Liver (tissue), 3 donors: ENCODE results near the gene ADIG.

Experiments used
- CTCF ChIP-seq: fragments of 150-350 bp; IDR thresholded peaks from 2 replicates; pipeline ENCODE4 v1.5.1; 2017; ENCODE audit warnings: improper control_type of control experiment, low read depth, low read length; ENCODE audit not compliant: missing input control
- EGR1 ChIP-seq, 2 donors: IDR thresholded peaks; 2 replicates each; pipeline ENCODE4 v1.6.1; 2016 to 2018; ENCODE audit warnings: antibody characterized with exemption in 2 of 2, low read depth in 2 of 2
- HNF4G ChIP-seq: IDR thresholded peaks from 2 replicates; pipeline ENCODE4 v1.6.1; 2016; ENCODE audit warnings: antibody characterized with exemption
- MAX ChIP-seq: IDR thresholded peaks from 2 replicates; pipeline ENCODE4 v1.6.1; 2016; ENCODE audit warnings: antibody characterized with exemption
- RAD21 ChIP-seq, 2 donors: IDR thresholded peaks; 2 replicates each; pipeline ENCODE4 v1.6.1; 2016; ENCODE audit warnings: antibody characterized with exemption in 2 of 2, mild to moderate bottlenecking in 2 of 2
- REST ChIP-seq: IDR thresholded peaks from 2 replicates; pipeline ENCODE4 v1.6.1; 2016; ENCODE audit warnings: antibody characterized with exemption, mild to moderate bottlenecking
- YY1 ChIP-seq: IDR thresholded peaks from 2 replicates; pipeline ENCODE4 v1.6.1; 2016; ENCODE audit warnings: antibody characterized with exemption, mild to moderate bottlenecking
- donor health status: healthy.
- donor health status: healthy.

GRCh38 chr20:38550274-38550673 is 30.7 kb upstream of the ADIG start:
- TF ChIP-seq CTCF (no peak), REST (no peak), HNF4G (no peak), MAX (no peak), EGR1 (IDR thresholded peaks at IDR 0.05; ENCODE audit: low read depth in 2 of 2) (no peak), YY1 (no peak), RAD21 (IDR thresholded peaks at IDR 0.05) (no peak)
